HG03575 (cell line): ENCODE results near the gene TUFT1.

Experiments
- ATAC-seq: cut with Tn5 transposase; IDR thresholded peaks from one replicate; pipeline ENCODE4 v1.9.1; 2021; ENCODE audit not compliant: unreplicated experiment, insufficient number of reproducible peaks, low FRiP score; ENCODE audit errors: extremely low read depth

TUFT1 gene, protein sequence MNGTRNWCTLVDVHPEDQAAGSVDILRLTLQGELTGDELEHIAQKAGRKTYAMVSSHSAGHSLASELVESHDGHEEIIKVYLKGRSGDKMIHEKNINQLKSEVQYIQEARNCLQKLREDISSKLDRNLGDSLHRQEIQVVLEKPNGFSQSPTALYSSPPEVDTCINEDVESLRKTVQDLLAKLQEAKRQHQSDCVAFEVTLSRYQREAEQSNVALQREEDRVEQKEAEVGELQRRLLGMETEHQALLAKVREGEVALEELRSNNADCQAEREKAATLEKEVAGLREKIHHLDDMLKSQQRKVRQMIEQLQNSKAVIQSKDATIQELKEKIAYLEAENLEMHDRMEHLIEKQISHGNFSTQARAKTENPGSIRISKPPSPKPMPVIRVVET

DNA sequence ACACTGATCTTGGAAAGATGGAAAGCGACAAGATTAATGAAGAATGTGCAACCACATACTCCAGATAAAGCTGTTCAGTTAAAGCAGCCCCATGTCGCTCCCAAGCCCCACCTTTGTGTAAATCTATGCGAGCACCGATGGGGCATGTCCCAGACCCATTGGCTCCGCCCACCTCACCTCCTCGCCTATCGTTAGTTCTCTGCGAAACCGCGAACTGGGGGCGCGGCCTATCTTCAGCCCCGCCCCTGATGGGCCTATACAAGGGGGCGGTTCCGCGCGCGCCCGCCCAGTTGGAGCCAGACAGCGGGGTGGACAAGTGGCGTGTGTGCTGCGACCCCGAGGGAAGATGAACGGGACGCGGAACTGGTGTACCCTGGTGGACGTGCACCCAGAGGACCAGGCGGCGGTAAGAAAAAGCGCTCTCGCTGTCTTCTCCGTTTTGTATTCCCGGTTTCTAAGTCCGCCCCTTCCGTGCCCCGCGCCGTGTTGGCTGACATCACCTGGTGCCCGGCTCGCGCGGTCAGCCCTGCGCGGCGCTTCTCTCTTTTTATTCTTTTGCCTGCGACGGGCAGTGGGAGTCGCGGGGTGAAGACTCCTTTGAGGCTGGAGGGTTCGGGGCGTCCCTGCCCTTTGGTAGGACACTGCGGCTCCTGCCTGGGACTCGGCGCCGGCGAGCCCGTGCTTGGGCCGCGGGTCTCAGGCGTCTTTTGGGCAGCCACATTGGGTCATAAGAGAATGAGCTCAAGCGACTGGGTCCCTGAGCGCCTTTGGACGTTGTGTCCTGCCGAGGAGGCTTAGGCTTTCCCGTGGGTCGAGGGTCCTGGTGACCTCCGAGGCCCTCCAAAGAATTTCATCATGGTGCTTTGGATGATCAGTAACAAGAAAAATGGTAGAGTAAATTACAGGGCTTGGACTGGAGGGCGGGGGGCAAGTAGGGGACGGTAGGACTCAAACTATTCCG is at the start of gene TUFT1:
TSS of gene TUFT1 (plus strand) at position 289 of the 961 bp plus-strand sequence. CDS start at position 347, 58 bp downstream.
- ATAC-seq: no peak

DNA sequence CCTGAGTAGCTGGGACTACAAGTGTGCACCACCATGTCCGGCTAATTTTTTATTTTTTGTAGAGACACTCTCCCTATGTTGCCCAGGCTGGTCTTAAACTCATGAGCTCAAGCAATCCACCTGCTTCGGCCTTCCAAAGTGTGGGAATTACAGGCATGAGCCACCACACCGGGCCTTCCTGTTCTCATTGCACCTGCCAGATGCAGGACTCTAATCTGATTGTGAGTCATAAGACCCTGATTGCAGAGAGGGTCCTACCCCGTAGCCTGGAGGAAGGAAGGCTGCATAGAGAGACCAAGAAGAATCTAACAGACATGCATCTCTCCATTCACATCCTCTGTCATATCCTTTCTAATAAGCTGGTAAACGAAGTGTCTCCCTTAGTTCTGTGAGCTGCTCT is 48.5 kb upstream of the TUFT1 start:
- no peak for ATAC-seq

DNA sequence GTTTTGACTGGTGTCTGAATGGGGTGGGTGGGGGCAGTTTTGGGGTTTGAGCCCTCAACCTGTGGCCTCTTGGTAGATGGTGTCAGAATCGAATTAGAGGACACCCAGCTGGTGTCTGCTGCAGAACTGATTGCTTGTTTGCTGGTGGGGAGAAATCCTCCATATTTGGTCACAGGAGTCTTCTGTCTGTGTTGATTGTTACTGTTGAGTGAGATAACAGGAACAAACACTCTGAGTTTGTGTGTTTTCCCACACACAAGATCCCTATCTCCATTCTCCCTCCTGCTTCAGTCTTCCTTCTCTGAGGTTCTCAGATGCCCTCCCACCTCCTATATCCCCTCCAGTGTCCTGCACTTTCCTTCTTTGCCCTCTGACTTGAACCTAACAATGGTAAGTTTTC is 48.0 kb upstream of the TUFT1 start:
- no peak for ATAC-seq

DNA sequence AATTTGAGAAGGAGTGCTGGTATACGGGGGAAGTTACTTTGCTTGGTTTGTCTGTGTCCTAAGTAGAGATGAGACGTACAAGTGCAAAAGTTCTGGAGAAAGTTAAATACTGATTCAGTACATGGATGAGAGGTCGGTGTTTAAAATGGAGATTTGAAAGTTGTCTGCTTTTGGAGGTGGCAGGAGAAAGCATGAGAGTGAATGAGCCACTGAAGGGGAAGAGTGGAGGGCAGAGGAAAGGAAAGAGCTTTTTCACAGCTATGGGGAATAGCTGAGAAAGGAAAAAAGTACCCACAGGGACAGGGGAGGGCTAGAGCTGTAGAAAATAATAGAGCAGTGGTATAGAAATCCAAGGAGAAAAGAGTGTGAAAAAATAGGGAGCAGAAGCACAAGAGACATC is 47.1 kb upstream of the TUFT1 start:
- ATAC-seq: no peak

DNA sequence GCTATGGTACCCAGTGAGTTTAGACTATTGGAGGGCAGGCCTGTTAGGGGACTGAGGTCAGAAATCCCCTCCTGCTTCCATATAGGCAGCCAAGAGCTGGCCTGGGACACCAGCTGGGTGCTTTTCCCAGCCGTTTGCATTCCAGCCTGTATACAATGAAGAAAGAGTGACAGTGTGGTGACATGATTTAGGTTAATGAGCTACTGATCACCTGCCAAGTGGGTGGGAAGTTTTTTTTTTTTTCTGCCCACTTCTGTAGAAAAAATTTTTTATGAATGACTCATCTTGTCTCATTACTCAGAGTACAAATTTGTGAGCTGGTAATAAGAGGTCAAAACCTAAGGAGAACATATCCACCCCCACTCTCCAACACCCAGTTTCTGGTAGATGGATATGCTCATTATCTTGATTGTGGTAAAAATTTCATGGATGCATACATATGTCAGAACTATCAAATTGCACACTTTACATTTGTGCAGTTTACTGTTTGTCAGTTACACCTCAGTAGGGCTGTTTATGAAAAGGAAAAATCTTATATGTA is 45.3 kb upstream of the TUFT1 start:
- ATAC-seq: no peak

DNA sequence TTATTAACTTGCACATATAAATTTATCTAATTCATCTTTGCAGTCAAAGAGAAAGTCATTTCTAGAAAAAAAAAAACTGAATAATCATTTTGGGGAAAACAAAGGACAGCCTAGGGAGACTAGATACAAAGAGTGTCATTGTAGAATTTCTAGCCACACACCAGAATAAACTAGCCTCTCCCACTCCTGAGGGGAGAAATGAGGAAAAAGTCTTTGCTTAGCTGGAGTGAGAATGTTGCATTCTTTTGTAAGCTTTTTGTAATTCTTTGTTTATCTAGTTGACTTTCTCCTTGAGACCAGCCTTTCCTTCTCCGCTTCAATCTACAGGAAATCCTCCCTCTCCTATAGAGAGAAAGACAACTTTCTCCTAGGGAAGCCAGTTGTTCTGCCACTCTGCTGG is 44.8 kb upstream of the TUFT1 start:
- no peak for ATAC-seq

DNA sequence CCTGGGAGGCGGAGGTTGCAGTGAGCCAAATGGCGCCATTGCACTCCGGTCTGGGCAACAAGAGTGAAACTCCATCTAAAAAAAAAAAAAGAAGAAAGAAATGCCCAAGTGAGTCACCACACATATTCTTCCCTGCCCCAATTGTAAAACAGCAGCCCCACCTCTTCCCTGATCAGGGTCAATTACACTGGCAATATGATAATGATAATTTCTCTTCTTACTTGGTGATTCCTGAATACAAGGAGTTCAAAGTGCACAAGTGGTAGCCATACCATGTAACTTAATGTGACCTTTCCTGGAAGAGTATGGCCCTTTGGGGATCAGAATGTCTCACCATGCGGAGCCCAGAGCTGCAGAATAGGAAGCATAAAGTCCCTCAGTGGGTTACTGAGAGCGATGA is 40.7 kb upstream of the TUFT1 start:
- ATAC-seq: no peak

DNA sequence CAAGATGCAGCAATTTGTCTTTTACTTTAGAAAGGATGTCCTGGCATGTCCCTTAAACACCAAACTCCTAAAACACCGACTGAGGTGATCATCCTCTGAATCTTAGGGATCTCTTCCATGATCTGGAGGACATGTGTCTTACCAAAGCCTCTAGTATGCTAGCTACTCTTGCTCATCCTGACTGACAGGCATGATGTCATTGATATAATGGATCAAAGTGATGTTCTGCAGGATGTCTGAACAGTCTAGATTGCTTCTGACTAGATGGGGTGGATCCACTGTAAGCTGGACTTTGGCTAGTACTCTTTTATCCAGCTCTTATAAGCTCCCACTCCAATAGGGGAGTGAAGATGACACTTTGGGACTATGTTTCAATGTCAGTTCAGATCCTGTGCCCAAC is 40.2 kb upstream of the TUFT1 start:
- no peak for ATAC-seq

DNA sequence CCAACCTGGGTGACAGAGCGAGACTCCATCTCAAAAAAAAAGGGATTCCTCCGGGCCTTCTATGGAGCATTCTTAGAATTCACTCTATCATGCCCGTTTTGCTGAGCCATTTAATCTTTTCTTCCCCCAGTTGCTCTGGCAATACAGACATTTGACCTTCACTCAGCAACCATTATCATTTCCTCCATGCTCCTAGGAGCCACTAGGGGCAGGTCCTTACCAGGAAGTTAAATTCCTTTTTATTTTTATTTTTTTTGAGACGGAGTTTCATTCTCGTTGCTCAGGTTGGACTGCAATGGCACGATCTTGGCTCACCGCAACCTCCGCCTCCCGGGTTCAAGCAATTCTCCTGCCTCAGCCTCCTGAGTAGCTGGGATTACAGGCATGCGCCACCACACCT is 38.6 kb upstream of the TUFT1 start:
- no peak for ATAC-seq

DNA sequence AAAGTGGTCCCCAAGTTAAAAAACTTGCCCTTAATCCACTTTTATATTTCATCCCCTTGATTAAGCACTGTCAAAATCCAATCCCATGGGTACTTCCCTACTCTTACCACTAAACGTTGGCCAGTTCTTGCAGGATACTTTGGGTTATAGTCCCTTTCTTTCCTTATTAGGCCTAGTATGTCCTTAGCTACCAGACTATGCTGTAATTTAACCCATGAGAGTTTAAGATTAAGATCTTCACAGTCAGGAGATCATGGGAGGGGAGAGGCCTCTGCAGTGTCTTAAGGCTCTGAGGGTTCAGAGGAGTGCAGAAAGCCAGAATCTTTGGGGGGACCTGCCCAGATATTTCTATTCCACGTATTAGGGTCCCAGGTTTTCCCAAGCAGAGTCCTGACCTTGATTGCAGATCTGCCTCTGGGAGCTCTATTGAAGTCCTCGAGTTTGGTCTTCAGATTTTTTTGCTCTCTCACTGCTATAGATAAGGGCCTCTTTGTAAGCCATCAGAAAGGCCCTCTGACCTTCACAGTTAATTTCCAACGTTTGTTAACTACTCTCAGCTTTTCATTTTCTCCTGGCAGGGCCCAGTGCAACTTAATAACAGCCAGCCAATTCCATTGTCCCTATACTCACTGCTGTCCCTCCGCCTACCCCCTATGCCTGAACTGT is 37.9 kb upstream of the TUFT1 start:
- no peak for ATAC-seq

DNA sequence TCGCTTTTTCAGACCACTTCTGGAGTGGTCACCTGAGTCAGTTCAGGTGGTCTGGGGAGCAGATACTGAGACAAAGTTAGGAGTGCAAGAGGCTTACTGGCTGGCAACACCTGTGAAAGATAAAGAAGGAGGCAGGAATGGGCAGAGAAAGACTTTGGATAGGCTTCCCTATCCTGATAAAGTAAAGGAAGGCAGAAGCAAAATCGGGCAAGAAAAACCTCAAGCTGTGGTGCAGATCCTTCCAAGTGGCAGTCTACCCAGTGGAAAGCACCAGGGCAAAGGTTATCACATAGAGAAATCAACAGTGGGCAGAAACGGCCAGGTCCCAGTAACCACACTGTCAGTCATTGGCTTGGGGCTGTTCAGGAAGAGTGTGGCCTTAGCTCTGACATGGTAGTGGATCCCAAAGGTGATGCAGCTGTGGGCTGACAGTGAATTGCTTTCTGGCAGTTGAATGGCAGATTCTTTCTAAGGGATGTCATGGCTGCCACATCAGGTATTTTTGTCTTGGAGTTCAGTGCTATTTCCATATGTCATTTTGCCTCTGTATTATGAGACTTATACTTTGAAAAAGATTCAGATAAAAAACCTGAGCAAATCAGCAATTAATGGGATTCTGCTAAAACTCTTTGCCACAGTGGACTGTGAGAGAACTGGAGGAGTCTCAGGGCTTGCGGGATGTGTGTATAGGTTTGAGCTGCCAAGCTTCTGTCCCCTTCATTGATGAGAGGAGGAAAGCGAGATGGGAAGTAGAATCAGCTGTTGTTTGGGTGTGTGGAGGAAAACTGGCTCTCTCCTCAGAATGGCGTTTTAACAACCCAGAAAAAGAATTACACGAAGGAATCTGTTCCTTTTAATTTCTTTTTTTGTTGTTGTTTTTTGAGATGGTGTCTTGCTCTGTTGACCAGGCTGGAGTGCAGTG is 37.0 kb upstream of the TUFT1 start:
- no peak for ATAC-seq

DNA sequence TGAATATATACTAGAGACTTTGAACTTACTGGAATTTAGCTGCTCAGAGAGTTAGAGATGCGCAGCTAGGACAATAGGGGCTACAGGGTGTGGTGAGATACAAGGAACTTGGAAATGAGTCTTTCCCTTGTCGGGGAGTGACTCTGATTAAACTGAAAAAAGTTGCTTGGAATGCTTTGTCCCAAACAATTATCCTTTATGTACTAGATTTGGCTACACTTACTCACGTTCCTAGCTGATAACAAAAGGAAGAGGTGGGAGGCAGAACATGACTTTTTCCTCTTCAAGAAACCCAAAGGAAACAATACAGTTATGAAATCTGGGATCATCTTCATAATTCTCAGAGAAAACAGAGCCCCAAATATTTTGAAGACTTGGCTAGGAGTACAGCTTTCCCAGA is 35.9 kb upstream of the TUFT1 start:
- no peak for ATAC-seq

DNA sequence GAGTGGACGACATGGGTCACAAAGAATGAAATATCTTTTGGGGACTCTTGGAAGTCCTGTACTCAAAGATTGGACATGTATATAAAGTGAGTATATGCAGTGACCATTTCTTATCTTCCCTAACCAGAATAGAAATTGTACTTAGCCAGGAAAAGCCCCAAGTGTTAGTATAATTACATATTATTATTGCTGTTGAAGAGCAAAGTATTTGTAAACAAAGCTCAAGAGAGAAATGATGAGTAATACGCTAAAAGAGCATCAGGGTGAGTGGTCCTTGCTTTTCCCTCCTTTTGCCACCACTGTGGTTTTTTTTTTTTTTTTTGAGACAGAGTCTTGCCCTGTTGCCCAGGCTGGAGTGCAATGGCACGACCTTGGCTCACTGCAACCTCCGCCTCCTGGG is 35.4 kb upstream of the TUFT1 start:
- ATAC-seq: no peak

DNA sequence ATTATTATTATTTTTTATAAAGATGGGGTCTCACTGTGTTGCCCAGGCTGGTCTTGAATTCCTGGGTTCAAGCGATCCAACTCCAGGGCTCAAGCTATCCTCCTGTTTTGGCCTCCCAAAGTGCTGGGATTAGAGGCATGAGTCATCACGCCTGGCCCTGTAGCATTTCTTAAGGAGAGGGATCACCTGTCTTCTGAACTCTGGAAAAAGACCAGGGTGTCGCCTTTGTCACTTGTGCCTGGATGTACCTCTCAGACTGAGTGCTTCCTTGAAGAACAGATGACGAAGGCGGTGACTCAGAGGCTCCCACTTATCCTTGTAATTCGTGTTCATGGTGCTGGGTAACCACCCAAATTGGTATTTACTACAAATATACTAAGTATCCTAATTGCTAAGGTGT is 31.3 kb upstream of the TUFT1 start:
- no peak for ATAC-seq

DNA sequence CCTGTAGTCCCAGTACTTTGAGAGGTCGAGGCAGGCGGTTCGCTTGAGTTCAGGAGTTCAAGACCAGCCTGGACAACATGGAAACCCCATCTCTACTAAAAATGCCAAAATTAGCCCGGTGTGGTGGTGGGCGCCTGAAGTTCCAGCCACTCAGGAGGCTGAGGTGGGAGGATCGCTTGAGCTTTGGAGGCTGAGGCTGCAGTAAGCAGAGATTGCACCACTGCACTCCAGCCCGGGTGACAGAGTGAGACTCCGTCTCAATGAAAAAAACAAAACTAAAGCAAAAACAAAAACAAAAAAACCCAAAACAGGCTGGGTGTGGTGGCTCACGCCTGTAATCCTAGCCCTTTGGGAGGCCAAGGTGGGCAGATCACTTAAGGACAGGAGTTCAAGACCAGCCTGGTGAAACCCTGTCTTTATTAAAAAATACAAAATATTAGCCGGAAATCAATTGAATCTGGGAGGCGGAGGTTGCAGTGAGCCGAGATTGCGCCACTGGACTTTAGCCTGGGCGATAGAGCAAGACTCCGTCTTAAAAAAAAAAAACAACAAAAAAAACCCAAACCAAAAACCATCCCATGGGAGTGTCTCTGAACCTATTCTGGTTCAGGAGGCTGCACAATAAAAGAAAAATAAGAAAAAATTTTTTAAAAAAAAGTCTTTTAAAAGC is 30.6 kb upstream of the TUFT1 start:
- no peak for ATAC-seq

DNA sequence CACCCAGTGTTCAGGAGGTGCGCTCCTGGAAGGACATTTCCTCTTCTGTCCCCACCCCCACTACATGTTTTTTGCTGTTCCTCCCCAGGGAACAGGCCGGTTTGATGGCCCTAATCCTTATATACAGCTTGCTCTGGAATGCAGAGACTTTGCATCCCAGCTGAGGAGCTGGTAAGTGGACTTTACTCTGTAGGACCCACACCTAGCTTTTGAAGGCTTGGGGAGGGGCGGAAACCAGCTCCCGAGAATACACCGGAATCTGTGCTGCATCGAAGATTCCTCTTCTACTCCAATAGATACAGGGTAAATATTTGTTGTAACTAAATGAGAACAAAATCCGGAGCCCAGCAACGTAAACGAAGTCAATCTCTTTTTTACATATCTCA is 30.1 kb upstream of the TUFT1 start:
- ATAC-seq: no peak

DNA sequence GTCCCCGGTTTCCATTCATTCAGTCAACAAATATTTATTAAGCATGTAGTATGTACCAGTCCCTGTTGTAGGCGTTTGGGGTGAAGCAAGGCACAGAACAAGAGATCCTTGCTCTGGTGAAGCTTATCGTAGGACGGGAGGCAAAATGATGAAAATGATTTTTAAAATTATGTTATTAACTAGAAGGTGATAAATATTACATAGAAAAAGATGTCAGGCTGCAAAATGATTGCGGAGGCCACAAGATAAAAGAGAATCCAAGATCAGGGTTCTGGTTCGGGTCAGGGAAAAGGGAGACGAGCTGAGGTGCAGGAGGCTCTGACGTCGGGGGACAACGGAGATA is 29.5 kb upstream of the TUFT1 start:
- ATAC-seq: no peak
